IPS-18c (cell line): ENCODE results near the gene GPATCH2.
"Not testable (repeated sequence)": the region's sequence is repeated elsewhere in the genome, so short reads cannot be mapped to it uniquely, and the experiment has no call there.

ENCODE experiments used
- H3K4me3 ChIP-seq: 2 replicates; pipeline ENCODE4 v1.7.0; 2013; ENCODE audit warnings: low read depth, mild to moderate bottlenecking, low read length, moderate library complexity; ENCODE audit not compliant: insufficient read depth
- H3K9me3 ChIP-seq: one replicate; pipeline ENCODE4 v1.6.1; 2013; ENCODE audit warnings: mild to moderate bottlenecking, low read length, moderate library complexity; ENCODE audit not compliant: control insufficient read depth, insufficient read depth

Gene GPATCH2

DNA sequence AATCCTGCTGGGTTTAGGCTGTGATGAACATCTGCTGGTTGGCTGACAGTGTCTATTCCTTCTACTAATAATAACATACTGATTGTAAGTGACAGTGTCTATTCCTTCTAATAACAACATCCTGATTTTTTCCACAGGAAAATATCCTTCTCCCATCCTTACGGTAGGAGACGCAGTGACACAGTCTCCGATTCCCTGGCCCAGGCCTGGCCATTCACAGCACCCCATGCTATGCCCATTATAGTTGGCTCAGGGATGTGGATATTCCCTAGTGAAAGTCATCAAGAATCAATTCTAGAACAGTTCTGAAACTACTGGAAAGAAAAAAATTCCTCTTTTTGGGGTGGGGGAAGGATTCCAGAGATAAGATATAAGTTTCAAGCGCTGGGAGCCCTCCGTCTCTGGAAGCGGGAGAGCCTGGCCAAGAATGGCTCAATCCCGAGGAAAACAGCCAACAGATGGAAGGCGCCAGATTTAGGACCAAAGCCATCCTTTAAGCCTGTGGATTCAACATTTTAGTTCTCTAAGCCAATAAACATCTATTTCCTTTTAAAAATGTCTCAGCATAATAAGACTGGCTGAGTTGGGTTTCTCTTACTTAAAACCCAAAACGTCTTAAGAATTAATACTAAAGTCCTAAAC lies 88.6 kb downstream of the GPATCH2 start:
- H3K4me3 ChIP-seq: no peak overlapping the region
- no peaks in the 10 kb centered on the region for H3K9me3 ChIP-seq

- H3K9me3 ChIP-seq: no peaks in the 10 kb centered on the region
- H3K4me3 ChIP-seq: no peak overlapping the region
Observed at GRCh38 chr1:217540321-217540720, 90.6 kb downstream of the GPATCH2 start.

GRCh38 chr1:217539510-217539909 lies 91.4 kb downstream of the GPATCH2 start:
- Histone ChIP-seq H3K9me3 (no peaks in the 10 kb centered on the region), H3K4me3 (no peak overlapping the region)

DNA sequence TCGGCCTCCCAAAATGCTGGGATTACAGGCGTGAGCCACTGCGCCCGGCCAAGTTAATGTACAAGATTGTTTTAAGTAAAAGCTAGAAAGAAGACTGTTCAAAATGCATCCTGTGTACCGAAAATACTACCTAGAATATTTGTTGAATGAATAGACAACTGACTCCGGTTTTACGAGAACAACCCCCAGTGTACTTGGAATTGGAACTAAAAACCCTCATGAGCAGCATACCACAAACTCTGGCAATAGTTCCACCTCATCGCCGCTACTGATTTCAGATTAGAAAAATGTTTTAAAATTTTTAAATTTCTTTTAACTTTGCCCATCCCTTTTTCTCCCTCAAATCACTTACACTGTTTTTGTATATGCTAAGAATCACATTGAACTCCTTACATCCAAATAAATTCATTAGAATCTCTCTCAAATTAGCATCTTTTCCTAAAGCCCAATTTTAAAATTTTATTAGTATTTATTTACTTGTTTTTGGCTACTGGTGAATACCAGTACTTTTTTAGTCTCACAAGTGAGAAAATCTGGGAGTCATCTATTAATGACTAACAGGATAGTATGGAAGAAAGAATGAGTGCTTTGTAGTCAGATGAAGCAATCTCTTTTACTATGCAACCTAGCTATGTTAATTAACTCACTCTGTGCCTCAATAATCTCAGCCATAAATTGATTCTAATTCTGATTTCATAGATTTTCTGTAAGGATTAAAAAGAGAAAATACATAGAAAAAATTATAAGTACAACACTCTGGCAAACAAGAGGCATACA lies 95.1 kb downstream of the GPATCH2 start:
- Histone ChIP-seq H3K4me3 (no peak overlapping the region), H3K9me3 (no peaks in the 10 kb centered on the region)

- H3K9me3 ChIP-seq: no peaks in the 10 kb centered on the region
Observed at GRCh38 chr1:217534566-217534965, 96.3 kb downstream of the GPATCH2 start.

GRCh38 chr1:217528271-217528670 lies 102.6 kb downstream of the GPATCH2 start:
- no peak overlapping the region for H3K4me3 ChIP-seq

More at GRCh38 chr1:217534566-217534965, 96.3 kb downstream of the GPATCH2 start:
- H3K4me3 ChIP-seq: no peak overlapping the region

GRCh38 chr1:217527151-217527550 lies 103.7 kb downstream of the GPATCH2 start:
- no peak overlapping the region for H3K4me3 ChIP-seq
- peaks cover 2% of the 10 kb centered on the region for H3K9me3 ChIP-seq

More at GRCh38 chr1:217528271-217528670, 102.6 kb downstream of the GPATCH2 start:
- H3K9me3 ChIP-seq: peaks cover 2% of the 10 kb centered on the region

DNA sequence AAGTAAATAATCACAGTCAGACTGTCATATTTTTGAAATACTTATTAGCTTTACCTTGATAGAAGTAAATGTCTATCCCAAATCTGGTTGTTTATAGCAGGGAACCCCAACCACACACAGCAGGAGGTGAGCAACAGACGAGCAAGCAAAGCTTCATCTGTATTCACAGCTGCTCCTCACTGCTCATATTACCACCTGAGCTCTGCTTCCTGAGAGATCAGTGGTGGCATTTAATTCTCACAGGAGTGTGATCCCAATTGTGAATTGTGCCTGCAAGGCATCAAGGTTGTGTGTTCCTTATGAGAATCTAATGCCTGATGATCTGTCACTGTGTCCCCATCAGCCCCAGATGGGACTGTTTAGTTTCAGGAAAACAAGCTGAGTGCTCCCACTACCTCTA lies 104.3 kb downstream of the GPATCH2 start:
- Histone ChIP-seq H3K4me3 (no peak overlapping the region), H3K9me3 (peaks cover 2% of the 10 kb centered on the region)

DNA sequence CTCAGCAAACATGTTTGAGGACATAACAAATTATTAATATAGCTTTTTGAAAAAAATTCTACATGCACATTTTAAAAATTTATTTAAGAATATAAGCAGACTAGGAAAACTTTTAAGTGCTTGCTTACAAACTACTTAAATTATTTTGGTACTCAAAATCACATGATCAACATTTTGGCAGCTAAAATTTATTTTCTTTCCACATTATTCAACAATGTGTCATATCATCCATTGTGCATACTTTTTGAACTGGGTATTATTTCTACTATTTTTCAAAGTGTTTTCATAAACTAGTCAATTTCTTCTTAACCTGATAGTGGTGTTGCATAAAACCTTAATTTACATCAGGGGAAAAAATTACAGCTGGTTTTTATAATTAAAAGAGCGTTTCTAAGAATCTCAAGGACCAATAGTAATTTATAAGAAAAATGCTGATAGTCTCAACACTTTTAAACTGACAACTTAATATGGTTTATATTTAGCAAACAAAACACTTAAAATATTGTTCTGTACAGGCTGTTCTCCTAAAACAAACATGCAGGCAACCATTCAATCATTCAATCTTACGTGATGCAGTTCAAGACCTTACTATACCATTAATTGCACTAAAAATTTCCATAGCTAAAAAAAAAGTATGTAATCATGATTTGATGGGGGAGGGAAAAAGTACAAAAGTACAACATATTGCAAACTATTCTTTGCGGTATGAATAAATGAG lies 105.0 kb downstream of the GPATCH2 start:
- Histone ChIP-seq H3K9me3 (peaks cover 2% of the 10 kb centered on the region), H3K4me3 (no peak overlapping the region)

DNA sequence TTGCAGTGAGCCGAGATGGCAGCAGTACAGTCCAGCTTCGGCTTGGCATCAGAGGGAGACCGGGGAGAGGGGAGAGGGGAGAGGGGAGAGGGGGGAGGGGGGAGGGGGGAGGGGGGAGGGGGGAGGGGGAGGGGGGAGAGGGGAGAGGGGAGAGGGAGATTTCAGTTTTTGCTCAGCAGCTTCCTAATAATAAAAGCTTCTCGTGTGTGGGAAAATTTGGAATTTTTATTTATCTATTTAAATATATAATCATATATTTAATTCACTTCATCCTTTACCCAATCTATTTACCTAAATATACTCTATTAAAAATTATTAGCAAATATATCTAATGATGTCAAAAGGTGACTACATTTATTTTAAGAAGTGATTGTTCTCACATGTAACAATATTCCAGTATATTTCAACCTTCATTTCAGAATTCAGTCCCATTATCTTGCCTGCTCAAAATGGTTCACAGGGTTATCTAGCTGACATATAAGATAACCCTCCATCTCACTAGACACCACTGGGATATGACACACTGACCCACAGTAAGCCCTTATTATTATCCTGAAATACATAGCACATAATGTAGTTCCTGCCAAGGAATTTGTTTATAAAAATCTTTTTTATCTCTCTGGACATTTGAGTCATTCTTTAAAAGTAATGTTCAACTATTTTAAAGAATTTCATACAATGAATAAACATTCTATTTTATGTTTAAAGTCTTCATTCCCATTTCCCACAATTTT lies 105.9 kb downstream of the GPATCH2 start:
- peaks cover 2% of the 10 kb centered on the region for H3K9me3 ChIP-seq

GRCh38 chr1:217523921-217524320 lies 107.0 kb downstream of the GPATCH2 start:
- H3K9me3 ChIP-seq, H3K4me3 ChIP-seq: not testable (repeated sequence)

More for the DNA sequence above, 105.9 kb downstream of the GPATCH2 start:
- no peak overlapping the region for H3K4me3 ChIP-seq

DNA sequence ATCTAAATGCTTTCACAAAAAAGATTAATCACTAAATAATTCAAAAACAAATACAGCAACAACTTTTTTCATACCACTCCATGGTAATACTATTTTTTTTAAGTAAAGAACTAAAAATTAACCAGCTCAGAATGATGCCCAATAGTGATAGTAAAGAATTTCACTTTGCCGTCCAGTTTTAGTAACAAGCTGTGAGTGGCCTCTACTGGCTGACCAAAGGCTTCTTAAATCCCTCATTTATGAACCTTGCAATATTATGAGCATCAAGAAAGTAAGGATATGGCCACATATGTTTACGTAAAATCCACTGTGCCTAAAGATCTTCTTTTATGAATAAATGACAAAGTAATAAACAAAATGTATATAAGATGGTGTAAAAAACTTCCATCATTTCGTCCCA lies 108.6 kb downstream of the GPATCH2 start:
- H3K9me3 ChIP-seq: no peaks in the 10 kb centered on the region
- no peak overlapping the region for H3K4me3 ChIP-seq

GRCh38 chr1:217521317-217521716 lies 109.6 kb downstream of the GPATCH2 start:
- Histone ChIP-seq H3K4me3 (no peak overlapping the region), H3K9me3 (no peaks in the 10 kb centered on the region)

GRCh38 chr1:217506878-217507277 lies 124.0 kb downstream of the GPATCH2 start:
- Histone ChIP-seq H3K9me3 (no peaks in the 10 kb centered on the region), H3K4me3 (no peak overlapping the region)

DNA sequence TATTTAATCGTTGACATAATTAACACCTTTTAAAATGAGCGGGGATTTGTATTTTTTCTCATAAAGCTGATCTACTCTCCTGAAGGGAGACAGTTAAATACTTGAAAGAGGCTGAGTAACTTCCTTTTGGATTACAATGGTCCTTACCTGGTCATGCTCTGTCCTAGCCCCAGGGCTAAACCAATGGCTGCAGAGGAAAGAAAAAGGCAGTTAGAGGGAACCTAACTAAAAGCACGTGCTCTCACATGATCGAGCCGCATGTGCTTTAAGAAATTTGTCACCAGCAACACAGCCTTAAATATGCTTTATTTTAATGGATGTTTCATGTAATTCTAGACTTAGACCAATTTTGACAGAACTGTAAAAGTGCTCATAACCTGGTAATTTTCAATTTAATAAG lies 132.7 kb downstream of the GPATCH2 start:
- no peak overlapping the region for H3K4me3 ChIP-seq

DNA sequence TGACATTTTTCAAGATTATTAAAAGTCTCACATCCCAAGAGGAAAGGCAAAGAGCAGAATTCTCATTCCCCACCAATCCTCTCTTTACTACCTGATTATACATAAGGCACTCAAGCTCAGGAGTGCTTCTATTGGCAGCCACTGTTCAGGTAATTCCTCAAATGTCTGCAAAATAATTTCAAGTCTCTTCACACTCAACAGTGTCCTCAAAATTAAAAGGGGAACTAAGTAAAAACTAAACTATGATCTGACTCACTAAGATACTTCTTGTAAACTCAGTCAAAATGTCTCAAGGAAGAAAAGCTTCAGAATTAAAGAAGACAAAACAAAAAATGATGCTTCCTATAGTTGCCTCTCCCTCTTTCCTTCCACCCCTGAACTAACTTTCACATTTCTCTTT lies 135.6 kb downstream of the GPATCH2 start:
- Histone ChIP-seq H3K4me3 (no peak overlapping the region), H3K9me3 (no peaks in the 10 kb centered on the region)

More for the DNA sequence above, 132.7 kb downstream of the GPATCH2 start:
- no peaks in the 10 kb centered on the region for H3K9me3 ChIP-seq

DNA sequence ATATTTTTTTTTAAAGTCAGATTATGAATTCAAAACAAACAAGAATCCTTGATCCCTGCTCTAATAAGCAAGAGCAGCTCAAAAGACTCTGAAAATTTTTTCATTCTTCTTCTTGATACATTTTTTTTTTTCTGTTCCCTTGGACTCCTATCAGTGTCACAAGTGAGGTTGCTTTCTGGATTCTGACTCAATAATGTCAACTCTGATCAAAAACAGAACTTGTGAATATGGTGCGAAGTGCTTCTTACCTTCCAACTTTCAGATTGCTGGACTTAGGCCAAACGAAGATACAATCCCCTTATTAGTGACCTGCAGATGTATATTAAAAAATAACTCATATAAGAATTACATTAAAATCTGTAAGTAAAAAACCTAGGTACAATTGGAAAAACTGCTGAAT lies 136.1 kb downstream of the GPATCH2 start:
- Histone ChIP-seq H3K9me3 (no peaks in the 10 kb centered on the region), H3K4me3 (no peak overlapping the region)
